ENCODE measurements around the gene SRM.
"Not testable (repeated sequence)": the region's sequence is repeated elsewhere in the genome, so short reads cannot be mapped to it uniquely, and the experiment has no call there.

SRM gene

GRCh38 chr1:11064942-11065341 is 5.1 kb upstream of the SRM start:
- no peak for DNase-seq

GRCh38 chr1:11063937-11064537 is 4.2 kb upstream of the SRM start:
- not testable (repeated sequence) for DNase-seq

- peak in 3 of 4 experiments; percentile 19 to 42 (median 23) for DNase-seq
Observed at GRCh38 chr1:11062965-11063401, 3.2 kb upstream of the SRM start.

GRCh38 chr1:11061652-11062365 is 2.0 kb upstream of the SRM start:
- no peak for DNase-seq

GRCh38 chr1:11059155-11059967 is 457 bp downstream of the SRM start:
- DNase-seq = peak in 2 of 4 experiments; percentile 9 to 18

GRCh38 chr1:11058595-11059154 is 1.1 kb downstream of the SRM start:
- no peak for DNase-seq

- DNase-seq = no peak
Observed at GRCh38 chr1:11058026-11058425, 1.8 kb downstream of the SRM start.

GRCh38 chr1:11057477-11057876 is 2.3 kb downstream of the SRM start:
- DNase-seq = no peak

- DNase-seq = no peak
Observed at GRCh38 chr1:11056504-11056903, 3.3 kb downstream of the SRM start.

- no peak for DNase-seq
Observed at GRCh38 chr1:11055676-11056075, 4.1 kb downstream of the SRM start.

GRCh38 chr1:11054666-11055065 is 5.2 kb downstream of the SRM start:
- no peak for DNase-seq

GRCh38 chr1:11054181-11054580 is 5.6 kb downstream of the SRM start:
- DNase-seq = no peak

- DNase-seq = peak in 1 of 4 experiments; percentile 14
Observed at GRCh38 chr1:11053758-11054137, 6.1 kb downstream of the SRM start.

- no peak for DNase-seq
Observed at GRCh38 chr1:11052839-11053757, 6.7 kb downstream of the SRM start.

- DNase-seq = peak; percentile 40 to 64 (median 56)
Observed at GRCh38 chr1:11051781-11052511, 7.9 kb downstream of the SRM start.

- DNase-seq = not testable (repeated sequence)
Observed at GRCh38 chr1:11051121-11051520, 8.7 kb downstream of the SRM start.

GRCh38 chr1:11046625-11047365 is 13.0 kb downstream of the SRM start, which contains the start of gene MASP2:
TSS of gene MASP2 (minus strand) at chr1:11047239. CDS start at chr1:11047207, 32 bp downstream.
- DNase-seq = no peak

GRCh38 chr1:11046270-11046566 is 13.6 kb downstream of the SRM start:
- no peak for DNase-seq

- DNase-seq = no peak
Observed at GRCh38 chr1:11045428-11046269, 14.2 kb downstream of the SRM start.

Data from suppressor macrophage (primary cell).